Liver (tissue), 3 donors: ENCODE data around the gene PTGDR.

Experiments
- RAD21 ChIP-seq, 2 donors: IDR thresholded peaks; 2 replicates each; pipeline ENCODE4 v1.6.1; 2016; ENCODE audit warnings: antibody characterized with exemption in 2 of 2, mild to moderate bottlenecking in 2 of 2
- TAF1 ChIP-seq: conservative IDR thresholded peaks from 2 replicates; pipeline ENCODE4 v1.6.1; 2016; ENCODE audit warnings: antibody characterized with exemption, mild to moderate bottlenecking
- TF ChIP-seq, protein P1 (sequence below): IDR thresholded peaks from 2 replicates; pipeline ENCODE4 v1.6.1; 2016; ENCODE audit warnings: antibody characterized with exemption, mild to moderate bottlenecking
- TF ChIP-seq, protein P2 (sequence below): fragments of 150-350 bp; IDR thresholded peaks from 2 replicates; pipeline ENCODE4 v1.5.1; 2017; ENCODE audit warnings: improper control_type of control experiment, low read depth, low read length; ENCODE audit not compliant: missing input control
- donor health status: healthy.
- donor health status: healthy.

DNA sequence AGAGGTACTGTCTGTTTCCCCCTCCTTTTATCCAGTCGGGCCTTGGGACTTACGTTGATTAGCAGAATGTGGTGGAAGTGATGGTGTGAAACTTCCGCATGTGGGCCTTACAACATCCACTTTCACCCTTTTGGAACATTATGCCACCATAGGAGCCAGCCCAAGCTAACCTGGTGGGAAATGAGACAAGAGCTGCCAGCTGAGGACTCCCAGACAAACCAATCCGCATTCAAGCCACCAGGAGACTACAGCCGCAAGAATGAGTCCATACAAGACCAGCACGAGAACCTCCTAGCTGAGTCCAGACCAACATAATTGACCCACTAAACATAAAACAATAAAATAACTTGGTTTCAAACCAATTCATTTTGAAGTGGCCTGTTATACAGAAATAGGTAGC lies 37.5 kb downstream of the PTGDR start:
- TF ChIP-seq, protein P1, sequence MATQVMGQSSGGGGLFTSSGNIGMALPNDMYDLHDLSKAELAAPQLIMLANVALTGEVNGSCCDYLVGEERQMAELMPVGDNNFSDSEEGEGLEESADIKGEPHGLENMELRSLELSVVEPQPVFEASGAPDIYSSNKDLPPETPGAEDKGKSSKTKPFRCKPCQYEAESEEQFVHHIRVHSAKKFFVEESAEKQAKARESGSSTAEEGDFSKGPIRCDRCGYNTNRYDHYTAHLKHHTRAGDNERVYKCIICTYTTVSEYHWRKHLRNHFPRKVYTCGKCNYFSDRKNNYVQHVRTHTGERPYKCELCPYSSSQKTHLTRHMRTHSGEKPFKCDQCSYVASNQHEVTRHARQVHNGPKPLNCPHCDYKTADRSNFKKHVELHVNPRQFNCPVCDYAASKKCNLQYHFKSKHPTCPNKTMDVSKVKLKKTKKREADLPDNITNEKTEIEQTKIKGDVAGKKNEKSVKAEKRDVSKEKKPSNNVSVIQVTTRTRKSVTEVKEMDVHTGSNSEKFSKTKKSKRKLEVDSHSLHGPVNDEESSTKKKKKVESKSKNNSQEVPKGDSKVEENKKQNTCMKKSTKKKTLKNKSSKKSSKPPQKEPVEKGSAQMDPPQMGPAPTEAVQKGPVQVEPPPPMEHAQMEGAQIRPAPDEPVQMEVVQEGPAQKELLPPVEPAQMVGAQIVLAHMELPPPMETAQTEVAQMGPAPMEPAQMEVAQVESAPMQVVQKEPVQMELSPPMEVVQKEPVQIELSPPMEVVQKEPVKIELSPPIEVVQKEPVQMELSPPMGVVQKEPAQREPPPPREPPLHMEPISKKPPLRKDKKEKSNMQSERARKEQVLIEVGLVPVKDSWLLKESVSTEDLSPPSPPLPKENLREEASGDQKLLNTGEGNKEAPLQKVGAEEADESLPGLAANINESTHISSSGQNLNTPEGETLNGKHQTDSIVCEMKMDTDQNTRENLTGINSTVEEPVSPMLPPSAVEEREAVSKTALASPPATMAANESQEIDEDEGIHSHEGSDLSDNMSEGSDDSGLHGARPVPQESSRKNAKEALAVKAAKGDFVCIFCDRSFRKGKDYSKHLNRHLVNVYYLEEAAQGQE = no peak
- TF ChIP-seq, protein P2, sequence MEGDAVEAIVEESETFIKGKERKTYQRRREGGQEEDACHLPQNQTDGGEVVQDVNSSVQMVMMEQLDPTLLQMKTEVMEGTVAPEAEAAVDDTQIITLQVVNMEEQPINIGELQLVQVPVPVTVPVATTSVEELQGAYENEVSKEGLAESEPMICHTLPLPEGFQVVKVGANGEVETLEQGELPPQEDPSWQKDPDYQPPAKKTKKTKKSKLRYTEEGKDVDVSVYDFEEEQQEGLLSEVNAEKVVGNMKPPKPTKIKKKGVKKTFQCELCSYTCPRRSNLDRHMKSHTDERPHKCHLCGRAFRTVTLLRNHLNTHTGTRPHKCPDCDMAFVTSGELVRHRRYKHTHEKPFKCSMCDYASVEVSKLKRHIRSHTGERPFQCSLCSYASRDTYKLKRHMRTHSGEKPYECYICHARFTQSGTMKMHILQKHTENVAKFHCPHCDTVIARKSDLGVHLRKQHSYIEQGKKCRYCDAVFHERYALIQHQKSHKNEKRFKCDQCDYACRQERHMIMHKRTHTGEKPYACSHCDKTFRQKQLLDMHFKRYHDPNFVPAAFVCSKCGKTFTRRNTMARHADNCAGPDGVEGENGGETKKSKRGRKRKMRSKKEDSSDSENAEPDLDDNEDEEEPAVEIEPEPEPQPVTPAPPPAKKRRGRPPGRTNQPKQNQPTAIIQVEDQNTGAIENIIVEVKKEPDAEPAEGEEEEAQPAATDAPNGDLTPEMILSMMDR = no peak
- TF ChIP-seq TAF1 (no peak), RAD21 (IDR thresholded peaks at IDR 0.05) (no peak)
